ENCODE data around the gene CPN2.

CPN2 gene

DNA sequence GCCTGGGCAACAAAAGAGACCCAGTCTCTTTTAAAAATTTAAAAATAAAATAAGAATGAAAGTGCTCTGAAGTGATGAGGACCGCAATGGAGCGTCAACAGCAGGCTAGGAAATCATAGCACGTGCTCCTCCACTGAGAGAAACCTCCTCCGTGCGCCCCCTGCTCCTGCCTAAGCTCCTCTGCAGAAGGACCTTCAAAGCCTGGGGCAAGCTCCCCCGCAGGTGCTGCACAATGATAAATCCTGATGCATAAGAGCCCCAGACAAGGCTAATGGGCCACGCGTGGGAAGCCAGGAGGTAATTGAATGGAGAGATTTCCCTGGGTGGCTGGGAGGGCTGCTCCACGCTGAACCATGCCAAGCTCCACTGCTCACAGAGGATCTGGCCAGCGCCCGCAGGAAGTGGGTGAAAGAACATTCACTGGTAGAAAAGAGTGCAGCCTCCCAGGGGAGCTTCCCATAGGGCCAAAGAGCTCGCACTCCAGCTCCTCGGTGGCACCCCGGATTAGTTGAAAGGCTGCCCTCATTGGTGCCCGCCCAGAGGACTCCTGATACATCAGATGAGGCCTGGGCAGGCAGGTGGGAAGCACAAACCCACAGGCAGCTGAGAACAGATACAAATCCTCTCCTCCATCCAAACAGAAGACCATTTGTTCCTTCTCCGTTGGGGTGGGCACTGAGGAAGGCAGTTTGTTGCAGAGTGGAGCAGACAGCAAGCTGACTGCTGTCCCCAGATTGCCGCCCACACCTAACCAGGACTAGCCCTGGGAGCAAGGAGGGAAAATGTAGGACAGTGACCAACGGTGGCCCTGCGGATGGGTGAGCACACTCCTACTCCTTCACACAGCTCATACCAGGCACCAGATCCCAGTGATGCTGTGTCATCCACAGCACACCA lies 52.5 kb downstream of the CPN2 start:
- no peak for TF ChIP-seq SPI1 (IDR thresholded peaks at IDR 0.05; ENCODE audit: low read depth, low read length)
- DNase-seq (ENCODE audit: insufficient read length, low spot score) (no peak), FAIRE-seq (no peak)

DNA sequence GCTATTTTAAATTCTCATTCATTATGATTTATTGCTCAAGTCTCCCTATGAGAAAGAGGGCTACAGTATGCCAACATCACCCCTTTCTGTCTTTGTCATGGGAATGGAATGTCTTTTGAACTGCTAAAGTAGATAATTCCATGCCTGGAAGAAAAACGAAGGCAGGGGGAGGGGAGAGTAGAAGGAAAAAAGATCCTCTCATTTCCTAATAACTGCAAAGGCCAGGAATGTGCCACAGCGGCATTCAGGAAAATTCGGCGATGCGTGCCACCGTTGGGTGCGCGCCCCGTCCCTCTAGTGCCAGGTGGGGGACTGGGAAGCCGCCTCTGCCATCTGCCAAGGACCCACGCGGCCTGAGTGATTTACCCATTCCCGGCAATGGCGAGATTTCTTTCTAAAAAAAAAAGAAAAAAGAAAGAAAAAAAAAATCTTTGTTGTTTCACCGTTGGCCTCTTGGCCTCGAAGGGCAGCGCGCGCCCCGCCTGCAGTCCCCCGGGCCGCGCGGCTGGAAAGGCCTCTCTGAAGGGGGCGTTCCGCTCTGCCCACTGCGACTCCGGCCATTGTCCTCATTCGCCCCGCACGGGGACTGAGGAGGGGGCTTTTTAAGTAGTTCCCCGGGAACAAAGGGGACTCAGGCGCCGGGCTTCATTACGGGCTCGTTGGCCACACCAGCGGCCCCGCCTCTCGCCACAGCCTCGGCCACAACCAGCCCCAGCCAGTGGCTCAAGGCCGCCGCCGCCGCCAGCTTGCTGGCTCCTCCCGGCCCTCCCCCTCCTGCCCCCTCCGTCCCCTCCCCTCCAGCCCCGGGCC lies 54.5 kb downstream of the CPN2 start:
- TF ChIP-seq POLR2AphosphoS5 (IDR thresholded peaks at IDR 0.05; ENCODE audit: low read depth, low read length) = no peak
- TF ChIP-seq SPI1 (IDR thresholded peaks at IDR 0.05; ENCODE audit: low read depth, low read length) = no peak
- no peak for TF ChIP-seq POLR2A (IDR thresholded peaks at IDR 0.05; ENCODE audit: low read depth, low read length)
- TF ChIP-seq TAF1 (IDR thresholded peaks at IDR 0.05; ENCODE audit: low read depth, low read length) = no peak
- no peak for TF ChIP-seq PAX5 (IDR thresholded peaks at IDR 0.05; ENCODE audit: insufficient read depth, low read length, severe bottlenecking)
- no peak for TF ChIP-seq POU2F2 (IDR thresholded peaks at IDR 0.05; ENCODE audit: low read depth, low read length)
- DNase-seq (ENCODE audit: insufficient read length, low spot score) (no peak), FAIRE-seq (no peak)

GRCh38 chr3:194294895-194295214 lies 56.3 kb downstream of the CPN2 start:
- no peak for TF ChIP-seq TAF1 (IDR thresholded peaks at IDR 0.05; ENCODE audit: low read depth, low read length)
- no peak for TF ChIP-seq SPI1 (IDR thresholded peaks at IDR 0.05; ENCODE audit: low read depth, low read length)
- no peak for TF ChIP-seq POU2F2 (IDR thresholded peaks at IDR 0.05; ENCODE audit: low read depth, low read length)
- TF ChIP-seq POLR2A (IDR thresholded peaks at IDR 0.05; ENCODE audit: low read depth, low read length) = no peak
- no peak for TF ChIP-seq POLR2AphosphoS5 (IDR thresholded peaks at IDR 0.05; ENCODE audit: low read depth, low read length)
- TF ChIP-seq PAX5 (IDR thresholded peaks at IDR 0.05; ENCODE audit: insufficient read depth, low read length, severe bottlenecking) = no peak
- DNase-seq (ENCODE audit: insufficient read length, low spot score) (no peak), FAIRE-seq (no peak)

DNA sequence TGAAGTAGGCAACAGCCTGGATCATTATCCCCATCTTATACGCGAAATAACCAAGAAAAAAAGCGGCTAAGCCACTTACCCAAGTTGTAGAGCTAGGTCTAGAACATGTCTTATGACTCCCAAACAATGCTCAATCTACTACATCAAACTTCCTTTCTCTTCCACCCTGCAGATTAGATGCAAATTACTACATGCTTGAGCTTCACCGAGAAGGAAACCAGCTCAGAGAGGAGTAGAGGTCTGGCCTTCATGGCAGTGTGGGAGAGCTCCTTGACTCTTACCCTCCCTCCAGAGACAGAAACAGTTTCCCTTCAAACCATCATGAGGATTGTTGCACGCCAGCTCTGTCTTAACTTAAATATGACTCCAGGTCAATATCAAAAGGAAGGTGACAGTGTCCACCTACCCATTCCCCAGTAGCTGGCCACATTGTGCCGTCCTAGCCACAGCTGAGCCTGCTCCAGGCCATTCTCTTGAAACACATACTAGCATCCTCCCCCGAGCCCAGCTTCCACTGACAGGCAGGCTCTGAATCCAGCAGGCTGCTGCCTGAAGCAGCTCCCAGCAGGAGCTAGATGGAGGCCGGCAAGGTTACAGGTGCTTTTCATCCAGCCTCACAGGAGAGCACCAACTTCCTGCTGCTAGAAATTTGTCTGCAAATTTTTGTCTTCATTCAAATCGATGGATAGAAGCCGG lies 56.8 kb downstream of the CPN2 start:
- TF ChIP-seq POLR2A (IDR thresholded peaks at IDR 0.05; ENCODE audit: low read depth, low read length) = no peak
- TF ChIP-seq POU2F2 (IDR thresholded peaks at IDR 0.05; ENCODE audit: low read depth, low read length) = no peak
- no peak for TF ChIP-seq POLR2AphosphoS5 (IDR thresholded peaks at IDR 0.05; ENCODE audit: low read depth, low read length)
- TF ChIP-seq SPI1 (IDR thresholded peaks at IDR 0.05; ENCODE audit: low read depth, low read length) = no peak
- no peak for TF ChIP-seq PAX5 (IDR thresholded peaks at IDR 0.05; ENCODE audit: insufficient read depth, low read length, severe bottlenecking)
- FAIRE-seq = peak; percentile 51

DNA sequence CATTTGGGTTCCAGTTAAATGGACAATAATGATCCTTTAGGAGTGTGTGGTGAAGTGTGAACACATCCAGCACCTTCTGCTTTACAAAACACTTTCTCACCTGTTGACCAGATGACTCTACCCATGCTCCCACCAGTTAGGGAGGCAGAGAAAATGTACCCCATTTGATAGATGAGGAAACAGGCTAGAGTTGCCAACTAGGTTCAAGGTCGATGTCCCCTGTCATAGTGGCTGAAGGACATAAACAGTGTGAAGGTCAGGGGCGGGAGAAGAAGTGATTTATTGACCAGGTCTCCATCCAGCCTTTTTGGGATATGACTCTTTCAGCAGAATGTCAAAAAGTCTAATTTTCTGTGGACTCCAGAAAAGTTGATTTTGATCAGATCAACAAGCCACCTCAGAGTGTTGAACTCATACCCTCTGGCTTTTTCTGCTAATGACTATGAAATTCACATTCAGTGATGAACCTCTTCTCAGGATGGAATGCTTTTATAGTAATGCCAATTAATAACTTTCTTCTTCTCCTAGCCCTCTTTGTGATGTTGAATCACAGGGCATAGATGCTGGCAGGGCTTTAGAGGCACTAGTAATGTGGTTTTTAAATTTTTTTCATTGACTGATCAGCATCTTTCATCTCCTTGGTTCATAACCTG lies 57.5 kb downstream of the CPN2 start:
- no peak for FAIRE-seq
- no peak for TF ChIP-seq POLR2AphosphoS5 (IDR thresholded peaks at IDR 0.05; ENCODE audit: low read depth, low read length)
- TF ChIP-seq TAF1 (IDR thresholded peaks at IDR 0.05; ENCODE audit: low read depth, low read length) = no peak
- TF ChIP-seq PAX5 (IDR thresholded peaks at IDR 0.05; ENCODE audit: insufficient read depth, low read length, severe bottlenecking) = no peak
- no peak for TF ChIP-seq POU2F2 (IDR thresholded peaks at IDR 0.05; ENCODE audit: low read depth, low read length)
- TF ChIP-seq POLR2A (IDR thresholded peaks at IDR 0.05; ENCODE audit: low read depth, low read length) = no peak
- no peak for TF ChIP-seq SPI1 (IDR thresholded peaks at IDR 0.05; ENCODE audit: low read depth, low read length)
- DNase-seq (ENCODE audit: insufficient read length, low spot score) = no peak

More for the DNA sequence above, 56.8 kb downstream of the CPN2 start:
- DNase-seq (ENCODE audit: insufficient read length, low spot score) = no peak

- FAIRE-seq = no peak
- no peak for TF ChIP-seq POLR2AphosphoS5 (IDR thresholded peaks at IDR 0.05; ENCODE audit: low read depth, low read length)
- TF ChIP-seq POU2F2 (IDR thresholded peaks at IDR 0.05; ENCODE audit: low read depth, low read length) = no peak
- TF ChIP-seq SPI1 (IDR thresholded peaks at IDR 0.05; ENCODE audit: low read depth, low read length) = no peak
Measured at GRCh38 chr3:194292331-194292730, 58.8 kb downstream of the CPN2 start.

More at GRCh38 chr3:194292331-194292730, 58.8 kb downstream of the CPN2 start:
- DNase-seq (ENCODE audit: insufficient read length, low spot score) = no peak
